Measurements from ENCODE around the gene VAV1.
"Not testable (repeated sequence)": the region's sequence is repeated elsewhere in the genome, so short reads cannot be mapped to it uniquely, and the experiment has no call there.

The VAV1 gene

DNA sequence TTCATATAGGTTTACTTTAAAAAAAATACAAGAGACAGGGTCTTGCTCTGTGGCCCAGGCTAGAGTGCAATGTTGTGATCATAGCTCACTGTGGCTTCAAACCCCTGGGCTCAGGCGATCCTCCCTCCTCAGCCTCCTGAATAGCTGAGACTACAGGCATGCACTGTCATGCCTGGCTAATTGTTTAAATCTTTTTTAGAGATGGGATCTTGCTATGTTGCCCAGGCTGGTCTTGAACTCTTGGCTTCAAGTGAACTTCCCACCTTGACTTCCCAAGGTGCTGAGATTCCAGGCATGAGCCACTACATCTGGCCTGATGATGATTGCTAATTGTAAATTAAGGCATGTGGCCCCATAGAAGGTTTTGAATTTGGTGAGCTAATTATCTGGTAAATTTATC is 79.5 kb downstream of the VAV1 start:
- no peak for DNase-seq (ENCODE audit: low spot score)

DNA sequence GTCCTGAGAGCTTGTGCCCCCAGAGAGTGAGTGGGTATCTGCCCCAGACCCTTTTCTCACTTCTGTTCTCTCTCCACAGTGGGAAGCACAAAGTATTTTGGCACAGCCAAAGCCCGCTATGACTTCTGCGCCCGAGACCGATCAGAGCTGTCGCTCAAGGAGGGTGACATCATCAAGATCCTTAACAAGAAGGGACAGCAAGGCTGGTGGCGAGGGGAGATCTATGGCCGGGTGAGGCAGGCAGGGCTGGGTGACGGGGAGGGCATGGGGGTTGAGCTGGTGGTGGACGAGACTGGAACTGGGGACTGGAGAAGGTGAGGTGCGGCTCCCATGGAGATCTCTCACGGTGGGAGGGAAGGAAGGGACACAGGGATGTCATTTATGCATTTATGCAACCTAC is 81.4 kb downstream of the VAV1 start:
- no peak for DNase-seq (ENCODE audit: low spot score)

DNA sequence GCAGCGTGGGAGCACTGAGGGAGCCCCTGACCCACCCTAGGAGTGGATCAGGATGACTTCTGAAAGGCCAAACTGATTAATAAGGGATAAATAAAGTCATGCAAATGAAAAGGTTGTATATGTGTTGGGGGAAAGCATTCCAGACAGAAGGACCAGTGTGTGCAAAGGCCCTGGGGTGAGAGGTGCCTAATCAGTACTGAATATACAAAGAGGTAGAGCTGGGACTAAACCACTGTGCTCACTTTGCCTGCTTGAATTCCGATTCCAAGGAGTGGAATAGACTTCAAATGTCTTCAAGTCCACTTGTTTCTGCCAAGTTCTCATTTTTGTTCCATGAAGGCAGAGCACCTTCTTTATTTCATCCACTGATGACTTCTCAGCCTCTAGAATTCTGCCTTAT is 82.2 kb downstream of the VAV1 start:
- DNase-seq (ENCODE audit: low spot score), result no peak

DNA sequence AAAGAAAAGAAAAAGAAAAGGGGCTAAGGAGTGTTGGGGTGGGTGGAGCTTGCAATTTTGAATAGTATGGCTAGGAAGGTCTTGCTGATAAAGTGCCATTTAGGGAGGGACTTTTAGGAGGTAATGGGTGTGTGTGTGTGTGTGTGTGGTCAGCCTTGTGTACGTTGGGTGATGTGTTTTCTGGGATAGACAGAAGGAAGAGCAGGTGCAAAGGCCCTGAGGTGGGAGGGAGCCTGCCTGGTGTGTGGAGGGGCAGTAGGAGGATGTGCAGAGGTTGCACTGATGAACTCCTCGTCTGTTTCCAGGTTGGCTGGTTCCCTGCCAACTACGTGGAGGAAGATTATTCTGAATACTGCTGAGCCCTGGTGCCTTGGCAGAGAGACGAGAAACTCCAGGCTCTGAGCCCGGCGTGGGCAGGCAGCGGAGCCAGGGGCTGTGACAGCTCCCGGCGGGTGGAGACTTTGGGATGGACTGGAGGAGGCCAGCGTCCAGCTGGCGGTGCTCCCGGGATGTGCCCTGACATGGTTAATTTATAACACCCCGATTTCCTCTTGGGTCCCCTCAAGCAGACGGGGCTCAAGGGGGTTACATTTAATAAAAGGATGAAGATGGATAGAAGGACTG is 84.4 kb downstream of the VAV1 start:
- DNase-seq (ENCODE audit: low spot score), result no peak

DNA sequence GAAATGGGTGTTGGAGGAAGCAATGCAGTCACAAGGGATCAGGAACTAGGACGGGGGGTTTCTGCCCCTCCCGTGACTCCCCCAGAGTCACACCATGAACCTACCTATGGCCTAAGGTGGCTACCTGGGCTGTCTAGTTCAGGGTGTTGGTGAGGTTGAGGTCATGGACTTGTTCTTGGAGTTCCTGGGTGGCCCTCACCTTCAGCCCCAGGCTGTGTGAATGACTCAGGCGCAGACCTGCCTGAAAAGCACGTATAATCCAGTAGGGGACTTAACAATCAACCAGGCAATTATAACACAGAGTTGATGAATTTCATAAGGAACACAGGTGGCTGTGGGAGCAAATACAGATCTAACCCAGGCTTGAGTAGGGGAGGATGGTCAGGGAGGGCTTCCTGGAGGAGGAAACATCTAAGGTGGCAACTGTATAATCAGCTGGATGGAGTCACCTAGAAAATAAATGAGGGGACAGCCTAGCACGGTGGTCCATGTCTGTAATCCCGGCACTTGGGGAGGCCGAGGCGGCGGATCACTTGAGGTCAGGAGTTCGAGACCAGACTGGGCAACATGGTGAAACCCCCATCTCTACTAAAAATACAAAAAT is 89.3 kb downstream of the VAV1 start:
- peak; percentile 13 for DNase-seq (ENCODE audit: low spot score)

DNA sequence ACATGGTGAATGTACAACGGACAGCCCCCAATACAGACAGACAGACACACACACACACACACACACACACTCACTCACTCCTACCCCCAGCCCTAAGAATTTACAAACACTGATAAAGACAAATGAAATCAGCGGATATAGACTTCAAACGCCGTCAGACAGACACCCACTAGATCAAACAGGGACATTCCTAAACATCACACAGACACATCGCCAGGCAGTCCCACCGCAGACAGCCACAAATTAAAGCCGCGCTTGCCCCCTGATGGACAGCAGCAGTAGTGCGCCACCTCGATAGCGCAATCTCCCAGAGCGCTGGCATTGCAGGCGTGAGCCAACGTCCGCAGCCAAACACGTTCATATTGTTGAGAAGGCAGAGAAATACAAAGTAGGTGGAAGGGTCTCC is 90.2 kb downstream of the VAV1 start:
- peak; percentile 95 for DNase-seq (ENCODE audit: low spot score)

DNA sequence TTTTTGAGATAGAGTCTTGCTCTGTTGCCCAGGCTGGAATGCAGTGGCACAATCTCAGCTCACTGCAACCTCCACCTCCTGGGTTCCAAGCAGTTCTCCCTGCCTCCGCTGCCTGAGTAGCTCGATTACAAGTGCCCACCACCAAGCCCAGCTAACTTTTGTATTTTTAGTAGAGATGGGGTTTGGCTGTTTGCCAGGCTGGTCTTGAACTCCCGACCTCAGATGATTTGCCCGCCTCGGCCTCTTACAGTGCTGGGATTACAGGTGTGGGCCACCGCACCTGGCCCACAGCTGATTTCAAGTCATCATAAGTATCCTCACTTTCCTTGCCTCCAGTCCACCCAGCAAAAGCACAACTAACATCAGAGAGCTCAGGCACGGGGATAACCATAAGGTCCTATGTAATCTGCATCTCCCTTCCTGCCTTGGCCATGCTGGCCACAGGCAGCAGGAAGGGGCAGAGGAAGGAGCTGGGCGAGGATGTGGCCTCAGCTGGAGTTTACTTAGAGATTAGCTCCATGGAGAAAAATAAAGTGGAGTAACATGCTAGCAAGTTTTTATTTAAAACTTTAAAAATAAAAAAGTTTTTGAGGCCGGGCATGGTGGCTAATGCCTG is 91.9 kb downstream of the VAV1 start:
- no peak for DNase-seq (ENCODE audit: low spot score)

DNA sequence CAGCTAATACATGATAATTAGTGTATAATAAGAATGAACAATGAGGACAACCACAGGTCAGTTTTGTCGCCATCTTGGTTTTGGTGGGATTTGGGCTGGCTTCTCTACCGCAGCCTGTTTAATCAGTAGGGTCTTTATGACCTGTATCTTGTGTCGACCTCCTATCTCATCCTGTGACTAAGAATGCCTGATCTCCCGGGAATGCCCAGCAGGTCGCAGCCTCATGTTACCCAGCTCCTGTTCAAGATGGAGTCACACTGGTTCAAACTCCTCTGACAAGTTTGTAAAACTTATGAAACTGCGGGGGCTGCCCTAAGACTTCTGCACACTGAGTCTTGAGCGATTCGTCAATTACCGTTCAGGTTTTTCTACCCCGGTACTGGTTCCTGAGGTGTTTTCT is 93.3 kb downstream of the VAV1 start:
- no peak for DNase-seq (ENCODE audit: low spot score)

DNA sequence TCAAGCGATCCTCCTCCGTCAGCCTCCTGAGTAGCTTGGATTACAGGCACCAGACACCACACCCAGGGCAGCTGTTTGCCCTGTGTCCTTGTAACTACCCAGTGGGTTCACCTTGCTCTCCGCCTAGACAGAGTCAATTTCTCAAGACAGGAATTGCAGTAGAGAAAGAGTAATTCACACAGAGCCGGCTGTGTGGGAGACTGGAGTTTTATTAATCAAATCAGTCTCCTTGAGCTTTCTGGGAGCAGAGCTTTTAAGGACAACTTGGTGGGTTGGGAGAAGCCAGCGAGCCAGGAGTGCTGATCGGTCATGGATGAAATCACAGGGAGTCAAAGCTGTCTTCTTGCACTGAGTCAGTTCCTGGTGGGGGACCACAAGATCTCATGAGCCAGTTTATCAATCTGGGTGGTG is 94.2 kb downstream of the VAV1 start:
- no peak for DNase-seq (ENCODE audit: low spot score)

DNA sequence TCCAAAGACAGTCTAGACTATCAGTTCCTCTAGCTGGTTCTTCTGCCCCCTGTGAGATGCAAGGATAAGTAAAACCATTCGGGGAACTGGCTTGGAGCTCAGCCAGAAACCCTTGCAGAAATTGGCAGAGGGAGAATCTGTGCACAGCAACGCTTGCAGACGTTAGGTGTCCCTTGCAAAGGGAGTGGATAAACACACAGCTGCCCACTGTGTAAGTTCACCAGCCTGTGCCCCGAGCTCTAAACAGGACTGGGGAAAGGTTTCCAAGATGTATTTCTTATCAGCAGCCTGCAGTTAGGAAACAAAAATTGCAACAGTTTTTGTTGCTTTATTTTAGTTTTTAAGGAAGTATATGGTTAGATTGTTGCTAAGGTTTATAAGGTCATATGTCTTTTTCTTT is 95.8 kb downstream of the VAV1 start:
- no peak for DNase-seq (ENCODE audit: low spot score)

DNA sequence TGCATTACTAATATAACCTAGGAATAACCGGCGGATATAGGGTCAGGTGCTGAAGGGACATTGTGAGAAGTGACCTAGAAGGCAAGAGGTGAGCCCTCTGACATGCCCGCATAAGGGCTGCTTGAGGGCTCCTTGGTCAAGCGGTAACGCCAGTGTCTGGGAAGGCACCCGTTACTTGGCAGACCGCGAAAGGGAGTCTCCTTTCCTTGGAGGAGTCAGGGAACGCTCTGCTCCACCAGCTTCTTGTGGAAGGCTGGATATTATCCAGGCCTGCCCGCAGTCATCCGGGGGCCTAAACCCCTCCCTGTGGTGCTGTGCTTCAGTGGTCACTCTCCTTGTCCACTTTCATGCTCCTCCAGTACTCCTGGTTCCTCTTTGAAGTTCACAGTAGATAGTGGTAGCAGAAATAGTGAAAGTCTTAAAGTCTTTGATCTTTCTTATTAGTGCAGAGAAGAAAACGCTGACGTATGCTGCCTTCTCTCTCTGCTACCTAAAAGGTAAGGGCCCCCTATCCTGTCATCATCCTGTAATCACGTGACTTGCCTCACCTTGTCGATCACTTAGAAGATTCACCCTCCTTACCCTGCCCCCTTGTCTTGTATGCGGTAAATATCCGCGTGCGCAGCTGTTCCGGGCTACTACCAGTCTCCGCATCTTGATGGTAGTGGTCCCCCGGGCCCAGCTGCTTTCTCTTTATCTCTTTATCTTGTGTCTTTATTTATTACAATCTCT is 96.8 kb downstream of the VAV1 start:
- not testable (repeated sequence) for DNase-seq (ENCODE audit: low spot score)

DNA sequence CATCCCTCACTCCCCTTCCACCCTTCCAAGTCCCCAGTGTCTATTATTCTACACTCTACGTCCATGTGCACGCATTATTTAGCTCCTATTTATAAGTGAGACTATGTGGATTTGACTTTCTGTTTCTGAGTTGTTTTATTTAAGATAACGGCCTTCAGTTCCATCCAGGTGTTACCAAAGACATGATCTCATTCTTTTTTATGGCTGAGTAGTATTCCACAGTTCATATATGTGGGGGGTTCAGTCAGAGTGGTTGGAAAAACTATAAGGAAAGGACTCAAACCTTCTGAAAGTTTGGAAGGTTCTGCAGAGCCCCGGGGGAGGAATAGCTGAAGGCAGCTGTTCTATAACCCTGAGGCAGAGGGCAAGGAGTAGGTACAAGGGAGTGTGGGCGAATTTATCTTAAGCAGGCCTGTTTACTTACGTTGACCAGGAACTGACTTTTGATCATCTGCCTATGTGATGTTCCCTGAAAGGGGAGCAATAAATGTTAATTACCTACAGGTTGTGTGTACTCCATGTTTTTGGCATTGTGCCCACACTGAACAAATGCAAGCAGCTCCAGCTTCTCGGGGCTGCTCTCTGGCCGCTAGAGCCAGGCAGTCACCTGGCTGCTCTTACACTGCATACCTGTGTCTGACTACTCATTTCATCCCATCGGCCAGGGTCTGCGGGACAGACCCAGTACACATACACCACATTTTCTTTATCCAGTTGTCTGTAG is 101.4 kb downstream of the VAV1 start:
- DNase-seq (ENCODE audit: low spot score), result no peak

DNA sequence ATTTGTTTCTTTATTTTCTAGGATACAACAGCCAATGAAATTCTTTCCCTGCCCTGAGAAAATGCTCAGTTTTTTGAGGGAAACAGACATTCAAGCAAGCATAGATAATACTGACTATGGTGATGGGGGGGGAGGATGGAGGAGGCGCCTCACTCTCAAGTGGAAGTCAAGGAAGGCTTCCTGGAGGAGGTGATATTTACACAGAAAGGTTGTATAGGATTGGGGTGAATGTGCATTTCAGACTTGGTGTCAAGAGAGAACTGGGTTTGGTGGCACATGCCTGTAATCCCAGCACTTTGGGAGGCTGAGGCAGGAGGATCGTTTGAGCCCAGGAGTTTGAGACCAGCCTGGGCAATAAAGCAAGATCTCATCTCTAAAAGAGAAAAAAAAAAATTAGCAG is 102.7 kb downstream of the VAV1 start:
- no peak for DNase-seq (ENCODE audit: low spot score)

DNA sequence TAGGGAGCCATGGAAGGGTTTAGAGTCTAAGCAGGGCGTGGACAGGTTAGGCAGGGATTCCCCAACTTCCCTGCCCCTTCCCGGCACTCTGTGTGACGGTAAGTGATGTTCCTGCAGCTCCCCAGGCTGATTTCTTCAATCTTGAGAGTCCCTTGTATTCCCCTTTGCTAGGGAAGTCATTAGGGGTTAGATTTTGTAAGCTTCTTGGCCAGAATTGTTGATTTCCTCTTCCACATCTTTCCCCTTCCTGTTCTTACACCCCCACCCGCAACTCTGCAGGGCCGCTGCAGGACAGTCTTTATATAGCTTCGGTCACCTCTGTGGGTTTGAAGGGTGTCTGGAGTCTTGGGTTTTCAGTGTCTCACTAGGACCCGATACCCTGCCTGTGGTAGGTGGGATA is 104.2 kb downstream of the VAV1 start:
- no peak for DNase-seq (ENCODE audit: low spot score)

DNA sequence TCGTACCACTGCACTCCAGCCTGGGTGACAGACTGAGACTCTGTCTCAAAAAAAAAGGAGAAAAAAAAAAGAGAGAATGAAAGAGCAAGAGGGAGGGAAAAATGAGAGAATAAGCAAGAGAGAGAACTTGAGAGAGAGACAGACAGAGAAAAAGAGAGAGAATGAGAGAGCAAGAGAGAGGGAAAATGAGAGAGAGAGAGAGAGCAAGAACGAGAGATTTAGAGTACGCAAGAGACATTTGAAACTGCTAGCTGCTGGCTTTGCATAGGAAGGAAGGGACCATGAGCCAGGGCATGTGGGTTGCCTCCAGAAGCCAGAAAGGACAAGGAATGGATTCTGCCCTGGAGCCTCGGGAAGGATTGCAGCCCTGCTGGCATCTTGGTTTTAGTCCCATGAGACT is 105.3 kb downstream of the VAV1 start:
- DNase-seq (ENCODE audit: low spot score), result no peak

DNA sequence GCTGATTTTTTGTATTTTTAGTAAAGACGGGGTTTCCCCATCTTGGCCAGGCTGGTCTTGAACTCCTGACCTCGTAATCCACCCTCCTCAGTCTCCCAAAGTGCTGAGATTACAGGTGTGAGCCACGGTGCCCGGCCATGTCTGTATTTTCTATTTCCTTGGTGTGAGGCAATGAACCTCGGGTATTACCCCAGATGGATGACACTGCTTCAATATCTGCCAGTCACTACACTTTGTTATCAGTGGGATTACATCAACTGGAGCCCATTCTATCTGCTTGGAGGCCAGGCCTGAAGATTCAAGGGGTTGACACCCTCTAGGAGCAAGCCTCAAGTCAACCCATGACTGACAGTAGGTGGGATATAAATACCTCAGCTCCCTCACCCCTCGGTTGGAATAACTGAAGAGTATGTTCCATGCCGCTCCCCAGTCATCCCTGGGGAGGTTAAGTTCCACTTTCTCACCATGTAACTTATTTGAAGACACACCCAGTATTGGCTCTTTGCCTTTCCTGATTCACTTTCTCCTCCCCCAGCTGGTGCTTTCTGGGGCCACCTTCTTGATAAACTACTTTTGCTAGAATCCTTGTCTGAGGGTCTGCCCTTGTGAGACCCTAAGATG is 113.9 kb downstream of the VAV1 start:
- DNase-seq (ENCODE audit: low spot score), result no peak

DNA sequence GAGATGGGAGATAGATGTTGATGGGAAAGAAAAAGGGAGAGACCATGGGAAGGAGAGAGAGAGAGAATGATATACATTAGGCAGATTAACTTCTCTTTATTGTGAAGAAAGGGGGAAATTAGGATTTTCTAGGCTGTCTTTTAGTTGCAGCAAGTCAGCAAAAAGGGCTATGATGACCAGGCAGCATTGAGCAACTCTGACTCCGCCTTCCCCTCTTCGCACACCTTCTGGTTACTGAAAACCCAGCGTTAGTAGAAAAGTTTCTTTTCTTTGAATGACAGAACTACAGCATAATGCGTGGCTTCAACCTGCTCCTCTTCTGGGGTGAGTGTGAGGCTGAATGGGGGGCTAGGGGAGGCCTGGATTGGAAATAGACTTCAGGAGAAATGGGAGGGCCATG is 114.8 kb downstream of the VAV1 start, which contains the start of gene ADGRE1:
TSS of gene ADGRE1 (plus strand) at position 264 of the 400 bp plus-strand sequence. CDS start at position 294, 30 bp downstream.
- DNase-seq (ENCODE audit: low spot score), result no peak

DNA sequence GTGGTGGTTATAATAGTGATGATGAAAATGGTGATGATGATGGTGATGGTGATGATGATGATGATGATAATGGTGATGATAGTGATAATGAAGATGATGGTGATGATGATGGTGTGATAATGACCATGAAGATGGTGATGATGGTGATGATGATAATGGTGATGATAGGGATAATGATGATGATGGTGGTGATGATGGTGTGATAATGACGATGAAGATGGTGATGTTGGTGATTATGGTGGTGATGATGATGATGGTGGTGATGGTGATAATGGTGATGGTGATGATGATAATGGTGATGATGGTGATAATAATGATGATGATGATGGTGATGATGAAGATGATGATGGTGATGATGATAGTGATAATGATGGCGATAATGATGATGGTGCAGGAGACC is 116.5 kb downstream of the VAV1 start:
- no peak for DNase-seq (ENCODE audit: low spot score)

DNA sequence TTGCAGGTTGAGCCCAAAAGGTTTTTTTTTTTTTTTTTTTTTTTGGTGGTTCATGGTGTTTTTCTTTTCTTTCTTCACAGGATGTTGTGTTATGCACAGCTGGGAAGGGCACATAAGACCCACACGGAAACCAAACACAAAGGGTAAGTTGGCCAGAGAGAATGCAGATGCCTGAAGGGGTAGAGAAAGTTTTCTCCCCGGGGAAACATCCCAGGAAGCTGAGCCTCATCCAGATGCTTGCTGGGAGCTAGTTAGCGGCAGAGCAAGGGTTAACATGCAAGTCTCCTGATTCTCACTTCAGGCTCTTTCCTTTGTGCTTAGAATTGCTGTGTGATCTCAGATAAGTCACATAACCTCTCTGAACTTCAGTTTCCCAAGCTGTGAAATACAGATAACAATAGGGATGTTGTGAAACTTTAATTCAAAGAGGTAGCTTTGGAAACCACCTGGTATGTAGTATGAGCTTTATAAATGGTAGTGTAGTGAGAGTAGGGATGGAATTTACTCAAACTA is 117.9 kb downstream of the VAV1 start:
- DNase-seq (ENCODE audit: low spot score), result peak; percentile 14

DNA sequence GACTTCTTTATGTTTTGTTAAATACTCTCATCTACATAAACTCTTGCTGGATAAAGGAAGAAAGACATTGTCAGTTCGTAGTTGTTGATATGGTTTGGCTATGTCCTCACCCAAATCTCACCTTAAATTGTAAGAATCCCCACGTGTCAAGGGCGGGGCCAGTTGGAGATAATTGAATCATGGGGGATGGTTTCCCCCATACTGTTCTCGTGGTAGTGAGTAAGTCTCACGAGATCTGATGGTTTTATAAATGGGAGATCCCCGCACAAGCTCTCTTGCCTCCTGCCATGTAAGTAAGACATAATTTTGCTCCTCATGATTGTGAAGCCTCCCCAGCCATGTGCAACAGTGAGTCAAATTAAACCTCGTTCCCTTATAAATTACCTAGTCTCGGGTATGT is 118.4 kb downstream of the VAV1 start:
- DNase-seq (ENCODE audit: low spot score), result peak; percentile 46

DNA sequence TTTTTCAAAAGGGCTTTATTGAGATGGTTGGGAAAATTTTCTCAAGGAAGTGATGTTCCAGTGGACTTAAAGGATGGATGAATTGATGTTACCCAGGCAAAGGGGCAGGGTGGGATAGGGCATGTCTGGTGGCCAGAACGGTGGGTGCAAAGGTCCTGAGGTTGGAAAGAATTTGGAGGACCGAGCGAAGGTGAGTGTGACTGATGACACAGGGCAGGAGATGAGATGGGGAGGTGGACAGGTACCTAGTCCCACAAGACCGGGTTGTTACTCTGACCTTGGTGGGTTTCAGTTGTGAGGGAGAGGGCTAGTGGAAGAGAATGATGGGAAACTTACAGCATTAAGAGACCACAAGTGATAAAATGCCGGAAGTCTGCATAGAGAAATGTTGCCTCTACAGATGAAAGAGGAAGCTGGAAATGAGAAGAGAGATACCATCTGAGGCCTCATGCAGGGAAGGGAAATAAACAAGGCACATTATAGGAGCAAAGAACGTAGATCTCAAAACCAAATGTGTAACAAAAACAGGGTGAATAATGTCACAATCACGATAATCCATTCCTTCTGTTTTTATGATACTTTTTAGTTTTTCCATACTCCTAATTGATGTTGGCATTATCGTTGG is 119.4 kb downstream of the VAV1 start:
- peak; percentile 25 for DNase-seq (ENCODE audit: low spot score)

All from CD4-positive, alpha-beta T cell treated with Interleukin-2 at 100 ng/mL for 4 hours (primary cell).